HepG2 (cell line): Measurements from ENCODE around the gene TMBIM1. TPM values are rescaled to one million over a fixed set of nuclear protein-coding genes. Genes with fewer than 3 reads are reported as not detected.

Source experiments
- DMAP1 ChIP-seq: IDR thresholded peaks from 2 replicates; pipeline ENCODE4 v1.6.1; 2016
- EP300 ChIP-seq, 3 experiments: sonication (generic) in 1 of 3; formaldehyde crosslinking in 1 of 3; IDR thresholded peaks; 2 replicates each; pipeline versions ENCODE4 v1.5.1 to v1.6.1; 2011 to 2020; ENCODE audit warnings: low read depth in 2 of 3, low read length in 2 of 3, borderline replicate concordance in 1 of 3, improper control_type of control experiment in 1 of 3, mild to moderate bottlenecking in 1 of 3, missing genetic modification reagents in 1 of 3, moderate library complexity in 1 of 3
- KDM3A ChIP-seq: IDR thresholded peaks from 2 replicates; pipeline ENCODE4 v1.6.1; 2018; ENCODE audit warnings: low read depth, missing compliant biosample characterization
- MYC ChIP-seq: sonication (generic); formaldehyde crosslinking; IDR thresholded peaks from 2 replicates; pipeline ENCODE4 v1.9.0; 2021; ENCODE audit warnings: missing genetic modification reagents, borderline replicate concordance
- NBN ChIP-seq: fragments of 450-650 bp; conservative IDR thresholded peaks from 2 replicates; pipeline ENCODE4 v1.6.1; 2017
- POGZ ChIP-seq: sonication (generic); formaldehyde crosslinking; IDR thresholded peaks from 2 replicates; pipeline ENCODE4 v1.4.0; 2020; ENCODE audit warnings: mild to moderate bottlenecking, missing genetic modification reagents
- POLR2AphosphoS2 ChIP-seq: IDR thresholded peaks from 2 replicates; pipeline ENCODE4 v1.6.1; 2011; ENCODE audit warnings: low read depth, low read length, improper control_type of control experiment
- SATB2 ChIP-seq: sonication (generic); formaldehyde crosslinking; IDR thresholded peaks from 2 replicates; pipeline ENCODE4 v1.5.0; 2020; ENCODE audit warnings: missing genetic modification reagents
- SIX1 ChIP-seq: sonication (generic); formaldehyde crosslinking; IDR thresholded peaks from 2 replicates; pipeline ENCODE4 v1.4.0; 2020; ENCODE audit warnings: missing genetic modification reagents, borderline replicate concordance
- SMAD1 ChIP-seq: sonication (generic); formaldehyde crosslinking; IDR thresholded peaks from 2 replicates; pipeline ENCODE4 v1.4.0; 2020; ENCODE audit warnings: missing genetic modification reagents, low read depth, mild to moderate bottlenecking, borderline replicate concordance
- ZMAT3 ChIP-seq: sonication (generic); formaldehyde crosslinking; conservative IDR thresholded peaks from 2 replicates; pipeline ENCODE4 v1.7.0; 2021; ENCODE audit warnings: missing genetic modification reagents
- ZNF138 ChIP-seq: sonication (generic); formaldehyde crosslinking; IDR thresholded peaks from 2 replicates; pipeline ENCODE4 v1.5.0; 2020; ENCODE audit warnings: mild to moderate bottlenecking, low read depth, missing genetic modification reagents
- ZNF33A ChIP-seq: sonication (generic); formaldehyde crosslinking; IDR thresholded peaks from 2 replicates; pipeline ENCODE4 v1.5.1; 2020; ENCODE audit warnings: missing genetic modification reagents, mild to moderate bottlenecking, moderate library complexity, borderline replicate concordance
- ZSCAN12 ChIP-seq: sonication (generic); formaldehyde crosslinking; IDR thresholded peaks from 2 replicates; pipeline ENCODE4 v1.9.0; 2021; ENCODE audit warnings: mild to moderate bottlenecking, missing genetic modification reagents
- polyA plus RNA-seq, 8 experiments: library from polyadenylated mRNA; depleted of rRNA in 3 of 8; stranded (reverse) in 7 of 8; unstranded in 1 of 8; fragments of >200 nt; fragmentation: Illumina TruSeq in 4 of 8; extraction: Trizol in 4 of 8; gene quantifications; 2 replicates each; pipeline versions ENCODE4 v1.2.1 to v1.2.3, GENCODE V29; 2011 to 2016; ENCODE audit warnings: low read depth in 4 of 8, missing spikeins in 1 of 8, mixed read lengths in 1 of 8; ENCODE audit not compliant: insufficient read depth in 1 of 8
- total RNA-seq, 5 experiments: library from RNA; depleted of rRNA; stranded (reverse); fragments of >200 nt; fragmentation: Illumina TruSeq; extraction: Trizol; gene quantifications; 2 replicates each; pipeline ENCODE4 v1.2.3, GENCODE V29; 2016; ENCODE audit warnings: low read depth in 1 of 5
- TF ChIP-seq, protein P1 (sequence below): sonication (generic); formaldehyde crosslinking; IDR thresholded peaks from 2 replicates; pipeline ENCODE4 v1.4.0; 2020; ENCODE audit warnings: low read depth, missing genetic modification reagents
- TF ChIP-seq, protein P2 (sequence below): sonication (generic); IDR thresholded peaks from 2 replicates; pipeline ENCODE4 v1.6.1; 2016; ENCODE audit warnings: low read depth, borderline replicate concordance
- TF ChIP-seq, protein P3 (sequence below): sonication (generic); formaldehyde crosslinking; IDR thresholded peaks from 2 replicates; pipeline ENCODE4 v1.4.0; 2020; ENCODE audit warnings: missing genetic modification reagents
- TF ChIP-seq, protein P4 (sequence below): sonication (generic); formaldehyde crosslinking; IDR thresholded peaks from 2 replicates; pipeline ENCODE4 v1.5.1; 2020; ENCODE audit warnings: missing genetic modification reagents, mild to moderate bottlenecking, borderline replicate concordance
- TF ChIP-seq, protein P5 (sequence below): sonication (generic); formaldehyde crosslinking; IDR thresholded peaks from 2 replicates; pipeline ENCODE4 v1.8.0; 2023; ENCODE audit warnings: mild to moderate bottlenecking, missing genetic modification reagents

Gene TMBIM1
- total and polyA plus RNA-seq, 2 of the 13 experiments (the other 11 are each of a cell fraction or from before 2014, with no cell fraction given) = 127 to 139 TPM

DNA sequence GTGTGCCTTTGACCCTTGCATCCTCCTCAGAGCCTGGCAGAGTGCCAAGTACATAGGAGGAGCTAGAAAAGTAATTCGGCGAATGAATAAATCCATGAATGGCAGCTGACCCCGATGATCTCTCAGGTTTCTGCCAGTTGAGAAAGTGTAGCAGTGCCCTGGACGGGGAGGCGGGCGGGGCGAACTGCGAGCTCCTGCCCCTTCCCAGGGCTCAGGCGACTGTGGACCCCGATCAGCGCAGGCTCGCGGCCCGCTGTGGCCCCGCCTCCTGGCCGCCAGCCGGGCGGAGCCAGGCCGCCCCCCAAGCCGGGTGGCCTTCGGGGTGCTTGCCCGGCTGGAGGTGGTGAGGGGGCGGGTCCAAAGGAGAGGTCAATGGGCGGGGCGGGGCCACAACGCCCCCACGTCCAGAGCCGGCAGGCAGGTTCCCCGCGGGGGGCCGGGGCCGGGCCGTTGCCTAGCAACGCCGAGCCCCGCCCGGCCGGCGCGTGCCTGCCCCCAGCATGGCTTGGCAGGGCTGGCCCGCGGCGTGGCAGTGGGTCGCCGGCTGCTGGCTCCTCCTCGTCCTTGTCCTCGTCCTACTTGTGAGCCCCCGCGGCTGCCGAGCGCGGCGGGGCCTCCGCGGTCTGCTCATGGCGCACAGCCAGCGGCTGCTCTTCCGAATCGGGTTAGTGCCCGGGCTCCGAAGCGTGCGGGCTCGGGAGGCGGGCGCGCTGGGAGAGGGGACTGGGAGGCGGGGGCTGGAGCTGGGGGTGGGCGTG is 30.6 kb upstream of the TMBIM1 start (continued):
- peak; percentile 71; the same call in 1 of the 2 replicates for TF ChIP-seq SATB2 (CRISPR knock-in tag)
- TF ChIP-seq ZSCAN12 = no peak
- peak; percentile 64; the same call in 1 of the 2 replicates for TF ChIP-seq ZNF138 (CRISPR knock-in tag)
- TF ChIP-seq, protein P1, sequence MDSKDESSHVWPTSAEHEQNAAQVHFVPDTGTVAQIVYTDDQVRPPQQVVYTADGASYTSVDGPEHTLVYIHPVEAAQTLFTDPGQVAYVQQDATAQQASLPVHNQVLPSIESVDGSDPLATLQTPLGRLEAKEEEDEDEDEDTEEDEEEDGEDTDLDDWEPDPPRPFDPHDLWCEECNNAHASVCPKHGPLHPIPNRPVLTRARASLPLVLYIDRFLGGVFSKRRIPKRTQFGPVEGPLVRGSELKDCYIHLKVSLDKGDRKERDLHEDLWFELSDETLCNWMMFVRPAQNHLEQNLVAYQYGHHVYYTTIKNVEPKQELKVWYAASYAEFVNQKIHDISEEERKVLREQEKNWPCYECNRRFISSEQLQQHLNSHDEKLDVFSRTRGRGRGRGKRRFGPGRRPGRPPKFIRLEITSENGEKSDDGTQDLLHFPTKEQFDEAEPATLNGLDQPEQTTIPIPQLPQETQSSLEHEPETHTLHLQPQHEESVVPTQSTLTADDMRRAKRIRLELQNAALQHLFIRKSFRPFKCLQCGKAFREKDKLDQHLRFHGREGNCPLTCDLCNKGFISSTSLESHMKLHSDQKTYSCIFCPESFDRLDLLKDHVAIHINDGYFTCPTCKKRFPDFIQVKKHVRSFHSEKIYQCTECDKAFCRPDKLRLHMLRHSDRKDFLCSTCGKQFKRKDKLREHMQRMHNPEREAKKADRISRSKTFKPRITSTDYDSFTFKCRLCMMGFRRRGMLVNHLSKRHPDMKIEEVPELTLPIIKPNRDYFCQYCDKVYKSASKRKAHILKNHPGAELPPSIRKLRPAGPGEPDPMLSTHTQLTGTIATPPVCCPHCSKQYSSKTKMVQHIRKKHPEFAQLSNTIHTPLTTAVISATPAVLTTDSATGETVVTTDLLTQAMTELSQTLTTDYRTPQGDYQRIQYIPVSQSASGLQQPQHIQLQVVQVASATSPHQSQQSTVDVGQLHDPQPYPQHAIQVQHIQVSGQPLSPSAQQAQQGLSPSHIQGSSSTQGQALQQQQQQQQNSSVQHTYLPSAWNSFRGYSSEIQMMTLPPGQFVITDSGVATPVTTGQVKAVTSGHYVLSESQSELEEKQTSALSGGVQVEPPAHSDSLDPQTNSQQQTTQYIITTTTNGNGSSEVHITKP (CRISPR knock-in tag) = no peak
- peak; percentile 41; the same call in 1 of the 2 replicates for TF ChIP-seq DMAP1
- TF ChIP-seq SMAD1 (CRISPR knock-in tag) = 0 out of 2 replicates have a peak, but pooled peaks have one; percentile 85
- TF ChIP-seq, protein P2, sequence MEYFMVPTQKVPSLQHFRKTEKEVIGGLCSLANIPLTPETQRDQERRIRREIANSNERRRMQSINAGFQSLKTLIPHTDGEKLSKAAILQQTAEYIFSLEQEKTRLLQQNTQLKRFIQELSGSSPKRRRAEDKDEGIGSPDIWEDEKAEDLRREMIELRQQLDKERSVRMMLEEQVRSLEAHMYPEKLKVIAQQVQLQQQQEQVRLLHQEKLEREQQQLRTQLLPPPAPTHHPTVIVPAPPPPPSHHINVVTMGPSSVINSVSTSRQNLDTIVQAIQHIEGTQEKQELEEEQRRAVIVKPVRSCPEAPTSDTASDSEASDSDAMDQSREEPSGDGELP = peak; percentile 42; the same call in 1 of the 2 replicates
- TF ChIP-seq SIX1 = no peak
- TF ChIP-seq NBN = no peak
- TF ChIP-seq ZNF33A (CRISPR knock-in tag) = no peak
- TF ChIP-seq ZMAT3 (CRISPR knock-in tag) = 0 out of 2 replicates have a peak, but pooled peaks have one; percentile 48
- no peak; the same call in 1 of the 2 replicates for TF ChIP-seq POGZ (CRISPR knock-in tag)
- peak in 1 of 2 experiments; percentile 17; a peak in 1 of 4 replicates for TF ChIP-seq EP300 (IDR thresholded peaks at IDR 0.05; ENCODE audit: low read depth in 2 of 2, low read length in 2 of 2)
- no peak; the same call in 1 of the 2 replicates for TF ChIP-seq EP300 (CRISPR knock-in tag; IDR thresholded peaks at IDR 0.05; ENCODE audit: borderline replicate concordance)
- TF ChIP-seq, protein P3, sequence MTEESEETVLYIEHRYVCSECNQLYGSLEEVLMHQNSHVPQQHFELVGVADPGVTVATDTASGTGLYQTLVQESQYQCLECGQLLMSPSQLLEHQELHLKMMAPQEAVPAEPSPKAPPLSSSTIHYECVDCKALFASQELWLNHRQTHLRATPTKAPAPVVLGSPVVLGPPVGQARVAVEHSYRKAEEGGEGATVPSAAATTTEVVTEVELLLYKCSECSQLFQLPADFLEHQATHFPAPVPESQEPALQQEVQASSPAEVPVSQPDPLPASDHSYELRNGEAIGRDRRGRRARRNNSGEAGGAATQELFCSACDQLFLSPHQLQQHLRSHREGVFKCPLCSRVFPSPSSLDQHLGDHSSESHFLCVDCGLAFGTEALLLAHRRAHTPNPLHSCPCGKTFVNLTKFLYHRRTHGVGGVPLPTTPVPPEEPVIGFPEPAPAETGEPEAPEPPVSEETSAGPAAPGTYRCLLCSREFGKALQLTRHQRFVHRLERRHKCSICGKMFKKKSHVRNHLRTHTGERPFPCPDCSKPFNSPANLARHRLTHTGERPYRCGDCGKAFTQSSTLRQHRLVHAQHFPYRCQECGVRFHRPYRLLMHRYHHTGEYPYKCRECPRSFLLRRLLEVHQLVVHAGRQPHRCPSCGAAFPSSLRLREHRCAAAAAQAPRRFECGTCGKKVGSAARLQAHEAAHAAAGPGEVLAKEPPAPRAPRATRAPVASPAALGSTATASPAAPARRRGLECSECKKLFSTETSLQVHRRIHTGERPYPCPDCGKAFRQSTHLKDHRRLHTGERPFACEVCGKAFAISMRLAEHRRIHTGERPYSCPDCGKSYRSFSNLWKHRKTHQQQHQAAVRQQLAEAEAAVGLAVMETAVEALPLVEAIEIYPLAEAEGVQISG (CRISPR knock-in tag) = peak; percentile 50
- peak; percentile 89 for TF ChIP-seq MYC (CRISPR knock-in tag)
- no peak for TF ChIP-seq POLR2AphosphoS2
- TF ChIP-seq, protein P4, sequence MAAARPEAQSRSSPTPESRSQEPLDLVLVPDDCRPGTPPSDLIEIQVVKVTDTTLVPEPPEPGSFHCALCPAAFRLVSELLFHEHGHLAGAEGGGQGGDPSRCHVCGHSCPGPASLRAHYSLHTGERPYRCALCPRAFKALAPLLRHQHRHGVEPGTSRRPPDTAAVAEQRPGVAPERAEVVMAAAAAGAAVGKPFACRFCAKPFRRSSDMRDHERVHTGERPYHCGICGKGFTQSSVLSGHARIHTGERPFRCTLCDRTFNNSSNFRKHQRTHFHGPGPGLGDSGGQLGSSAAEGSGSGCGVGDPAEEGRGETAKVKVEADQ = no peak
- TF ChIP-seq KDM3A = no peak; the same call in 1 of the 2 replicates
- TF ChIP-seq, protein P5, sequence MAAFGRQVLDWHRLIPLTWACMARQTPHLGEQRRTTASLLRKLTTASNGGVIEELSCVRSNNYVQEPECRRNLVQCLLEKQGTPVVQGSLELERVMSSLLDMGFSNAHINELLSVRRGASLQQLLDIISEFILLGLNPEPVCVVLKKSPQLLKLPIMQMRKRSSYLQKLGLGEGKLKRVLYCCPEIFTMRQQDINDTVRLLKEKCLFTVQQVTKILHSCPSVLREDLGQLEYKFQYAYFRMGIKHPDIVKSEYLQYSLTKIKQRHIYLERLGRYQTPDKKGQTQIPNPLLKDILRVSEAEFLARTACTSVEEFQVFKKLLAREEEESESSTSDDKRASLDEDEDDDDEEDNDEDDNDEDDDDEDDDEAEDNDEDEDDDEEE = no peak
